H9 (cell line): ENCODE measurements around the gene ANXA4. TPM values are rescaled to one million over a fixed set of nuclear protein-coding genes. Genes with fewer than 3 reads are reported as not detected.

Source experiments
- DNase-seq: peaks from one replicate; pipeline ENCODE4 v3.0.0-alpha.2; 2017
- H2AFZ ChIP-seq: one replicate; pipeline ENCODE4 v1.6.1; 2013; ENCODE audit warnings: mild to moderate bottlenecking, low read length, control low read depth, moderate library complexity
- H2AK5ac ChIP-seq: 2 replicates; pipeline ENCODE4 v1.6.1; 2013; ENCODE audit warnings: low read length, control low read depth, mixed read lengths; ENCODE audit not compliant: insufficient read length
- H2BK120ac ChIP-seq: one replicate; pipeline ENCODE4 v1.6.1; 2013; ENCODE audit warnings: low read depth, mild to moderate bottlenecking, low read length, control low read depth, inconsistent platforms; ENCODE audit not compliant: poor library complexity, severe bottlenecking
- H2BK12ac ChIP-seq: 2 replicates; pipeline ENCODE4 v1.6.1; 2013; ENCODE audit warnings: low read length, control low read depth, mixed read lengths, low read depth; ENCODE audit not compliant: insufficient read length
- H2BK15ac ChIP-seq: 2 replicates; pipeline ENCODE4 v1.6.1; 2013; ENCODE audit warnings: low read depth, low read length, control low read depth
- H2BK20ac ChIP-seq: one replicate; pipeline ENCODE4 v1.6.1; 2013; ENCODE audit warnings: low read depth, mild to moderate bottlenecking, low read length, control low read depth, inconsistent platforms; ENCODE audit not compliant: poor library complexity, severe bottlenecking
- H2BK5ac ChIP-seq: 2 replicates; pipeline ENCODE4 v1.6.1; 2013; ENCODE audit warnings: low read length, control low read depth, mixed read lengths; ENCODE audit not compliant: insufficient read length
- H3K14ac ChIP-seq: 2 replicates; pipeline ENCODE4 v1.6.1; 2013; ENCODE audit warnings: low read length, control low read depth; ENCODE audit not compliant: insufficient read depth
- H3K18ac ChIP-seq: 2 replicates; pipeline ENCODE4 v1.6.1; 2013; ENCODE audit warnings: low read depth, mild to moderate bottlenecking, mixed read lengths, low read length, control low read depth; ENCODE audit not compliant: insufficient read length
- H3K23ac ChIP-seq: 2 replicates; pipeline ENCODE4 v1.6.1; 2013; ENCODE audit warnings: low read length, control low read depth, mixed read lengths, low read depth; ENCODE audit not compliant: insufficient read length
- H3K23me2 ChIP-seq: 2 replicates; pipeline ENCODE4 v1.6.1; 2013; ENCODE audit warnings: low read depth, mild to moderate bottlenecking, mixed read lengths, low read length, control low read depth; ENCODE audit not compliant: insufficient read length, poor library complexity, severe bottlenecking
- H3K27ac ChIP-seq: 2 replicates; pipeline ENCODE4 v1.5.1; 2013; ENCODE audit warnings: low read length, control low read depth, mixed read lengths, low read depth; ENCODE audit not compliant: insufficient read length
- H3K27me3 ChIP-seq: 2 replicates; pipeline ENCODE4 v1.6.1; 2013; ENCODE audit warnings: low read length, control low read depth, inconsistent platforms; ENCODE audit not compliant: insufficient read depth
- H3K4ac ChIP-seq: 2 replicates; pipeline ENCODE4 v1.6.1; 2013; ENCODE audit warnings: low read depth, mild to moderate bottlenecking, control low read depth, inconsistent platforms, low read length, moderate library complexity
- H3K4me1 ChIP-seq: 2 replicates; pipeline ENCODE4 v1.6.1; 2013; ENCODE audit warnings: low read length, control low read depth, inconsistent platforms; ENCODE audit not compliant: insufficient read depth
- H3K4me2 ChIP-seq: 2 replicates; pipeline ENCODE4 v1.6.1; 2013; ENCODE audit warnings: low read length, control low read depth, mixed read lengths; ENCODE audit not compliant: insufficient read length, insufficient read depth
- H3K56ac ChIP-seq: 2 replicates; pipeline ENCODE4 v1.6.1; 2013; ENCODE audit warnings: low read depth, mild to moderate bottlenecking, mixed read lengths, low read length, control low read depth; ENCODE audit not compliant: insufficient read length
- H3K79me1 ChIP-seq: 2 replicates; pipeline ENCODE4 v1.6.1; 2013; ENCODE audit warnings: low read depth, mild to moderate bottlenecking, moderate library complexity, low read length, control low read depth, inconsistent platforms; ENCODE audit not compliant: insufficient read depth, poor library complexity, severe bottlenecking
- H3K79me2 ChIP-seq: 2 replicates; pipeline ENCODE4 v1.6.1; 2013; ENCODE audit warnings: low read length, control low read depth, inconsistent platforms; ENCODE audit not compliant: insufficient read depth
- H3K9ac ChIP-seq: 2 replicates; pipeline ENCODE4 v1.6.1; 2013; ENCODE audit warnings: low read length, control low read depth, mixed read lengths; ENCODE audit not compliant: insufficient read length; ENCODE audit errors: extremely low read depth
- H3K9me3 ChIP-seq: one replicate; pipeline ENCODE4 v1.6.1; 2013; ENCODE audit warnings: low read depth, low read length, inconsistent platforms; ENCODE audit not compliant: control insufficient read depth
- H3T11ph ChIP-seq: one replicate; pipeline ENCODE4 v1.6.1; 2013; ENCODE audit warnings: mild to moderate bottlenecking, low read length, control low read depth, inconsistent platforms
- H4K20me1 ChIP-seq: one replicate; pipeline ENCODE4 v1.6.1; 2013; ENCODE audit not compliant: control insufficient read depth, insufficient read length, insufficient read depth
- H4K5ac ChIP-seq: 2 replicates; pipeline ENCODE4 v1.6.1; 2013; ENCODE audit warnings: low read depth, mild to moderate bottlenecking, mixed read lengths, low read length, control low read depth; ENCODE audit not compliant: insufficient read length
- H4K8ac ChIP-seq: replicated peaks from 2 replicates; pipeline ENCODE4 v1.6.1; 2013; ENCODE audit warnings: low read length, control low read depth, mixed read lengths, low read depth; ENCODE audit not compliant: insufficient read length
- H4K91ac ChIP-seq: 2 replicates; pipeline ENCODE4 v1.6.1; 2013; ENCODE audit warnings: low read depth, mild to moderate bottlenecking, moderate library complexity, mixed read lengths, low read length, control low read depth; ENCODE audit not compliant: insufficient read length
- H3K27ac Mint-ChIP-seq, 3 experiments: 2 replicates in 2 of 3; 3 replicates in 1 of 3; pipeline ENCODE4 v1.8.0; 2020 to 2021; ENCODE audit warnings: mixed read lengths in 3 of 3, mild to moderate bottlenecking in 1 of 3, moderate library complexity in 1 of 3
- H3K27me3 Mint-ChIP-seq: 2 replicates; pipeline ENCODE4 v1.8.0; 2021; ENCODE audit warnings: low read depth, mild to moderate bottlenecking, moderate library complexity, mixed read lengths
- H3K36me3 Mint-ChIP-seq, 3 experiments: 2 replicates in 2 of 3; 3 replicates in 1 of 3; pipeline ENCODE4 v1.8.0; 2020 to 2021; ENCODE audit warnings: low read depth in 3 of 3, mixed read lengths in 3 of 3; ENCODE audit not compliant: insufficient read depth in 1 of 3
- H3K4me1 Mint-ChIP-seq, 2 experiments: 2 replicates each; pipeline ENCODE4 v1.8.0; 2020; ENCODE audit warnings: mixed read lengths in 2 of 2
- H3K4me3 Mint-ChIP-seq, 2 experiments: 2 replicates in 1 of 2; 3 replicates in 1 of 2; pipeline ENCODE4 v1.8.0; 2020 to 2021; ENCODE audit warnings: mild to moderate bottlenecking in 2 of 2, mixed read lengths in 2 of 2, moderate library complexity in 1 of 2
- H3K9me3 Mint-ChIP-seq, 2 experiments: 2 replicates in 1 of 2; 3 replicates in 1 of 2; pipeline ENCODE4 v1.8.0; 2020; ENCODE audit warnings: mild to moderate bottlenecking in 2 of 2, mixed read lengths in 2 of 2, moderate library complexity in 1 of 2
- CTCF ChIP-seq: fragments of 200-600 bp; sonication (generic); conservative IDR thresholded peaks from 3 replicates; pipeline ENCODE4 v1.8.0; 2021; ENCODE audit warnings: antibody characterized with exemption, mild to moderate bottlenecking
- WGBS: extraction: QIAGEN DNeasy Blood & Tissue Kit; methylation state at CpG from one replicate; pipeline ENCODE4 v1.1.7; 2013; ENCODE audit warnings: missing lambda C conversion rate, low lambda C conversion rate, mixed read lengths; ENCODE audit not compliant: insufficient read length; ENCODE audit errors: extremely low coverage; 5-methylcytosine and 5-hydroxymethylcytosine counted together
- total RNA-seq: library from RNA; stranded (reverse); gene quantifications from 2 replicates; pipeline ENCODE4 v1.2.1, GENCODE V29; 2021

ANXA4 gene
- total RNA-seq, 1 experiment from 2014 or later, result 14.4 TPM

GRCh38 chr2:69770747-69771146 is 28.8 kb downstream of the ANXA4 start:
- no peak overlapping the region for H4K8ac ChIP-seq
- H3K4me1 ChIP-seq, result peaks cover 4% of the 10 kb centered on the region; the same call in 1 of the 2 replicates
- Mint-ChIP-seq H3K27me3 (no peaks in the 10 kb centered on the region), H3K36me3 (no peaks in the 10 kb centered on the region), H3K9me3 (peaks cover 0 to 2% of the 10 kb centered on the region in 2 experiments; a peak in 1 of 5 replicates), H3K4me1 (peaks cover 17 to 42% of the 10 kb centered on the region in 2 experiments), H3K4me3 (no peak overlapping the region; a peak in 1 of 5 replicates), H3K27ac (no peak overlapping the region)
- no peaks in the 10 kb centered on the region for H3K9me3 ChIP-seq
- WGBS, result no CpG with 5 or more reads among the region's 10 CpGs
- H4K91ac ChIP-seq, result no peak overlapping the region
- no peaks in the 10 kb centered on the region for H3K79me1 ChIP-seq
- H4K5ac ChIP-seq, result no peak overlapping the region
- no peaks in the 10 kb centered on the region for H3K79me2 ChIP-seq
- no peak overlapping the region for H3K27ac ChIP-seq
- TF ChIP-seq CTCF, result no peak
- no peak overlapping the region for H3K18ac ChIP-seq
- no peak overlapping the region for H2BK12ac ChIP-seq
- H3T11ph ChIP-seq, result no peak overlapping the region
- H2AK5ac ChIP-seq, result no peak overlapping the region
- H3K27me3 ChIP-seq, result no peaks in the 10 kb centered on the region
- H2AFZ ChIP-seq, result no peak overlapping the region
- H2BK120ac ChIP-seq, result no peak overlapping the region
- no peak overlapping the region for H3K23ac ChIP-seq
- H3K14ac ChIP-seq, result no peak overlapping the region
- no peak overlapping the region for H2BK15ac ChIP-seq
- H3K9ac ChIP-seq, result no peak overlapping the region
- H2BK5ac ChIP-seq, result no peak overlapping the region
- no peak overlapping the region for H2BK20ac ChIP-seq
- H4K20me1 ChIP-seq, result no peaks in the 10 kb centered on the region
- H3K23me2 ChIP-seq, result no peaks in the 10 kb centered on the region
- no peak overlapping the region for H3K4ac ChIP-seq
- H3K56ac ChIP-seq, result no peak overlapping the region
- no peak overlapping the region for H3K4me2 ChIP-seq
- DNase-seq, result no peak
